HG02642 (cell line): ENCODE data around the gene DYNLT3.

Source experiments
- ATAC-seq: cut with Tn5 transposase; IDR thresholded peaks from one replicate; pipeline ENCODE4 v1.9.1; 2021; ENCODE audit warnings: mild to moderate bottlenecking; ENCODE audit not compliant: unreplicated experiment, poor library complexity

DYNLT3 gene

GRCh38 chrX:37846141-37846540, 1.2 kb downstream of the DYNLT3 start:
- no peak for ATAC-seq

GRCh38 chrX:37844622-37845021, 2.7 kb downstream of the DYNLT3 start:
- ATAC-seq = no peak

GRCh38 chrX:37840931-37841330, 6.4 kb downstream of the DYNLT3 start:
- ATAC-seq = no peak

GRCh38 chrX:37834937-37835336, 12.4 kb downstream of the DYNLT3 start:
- no peak for ATAC-seq

- no peak for ATAC-seq
Measured at GRCh38 chrX:37830371-37830770, 17.0 kb downstream of the DYNLT3 start.

- no peak for ATAC-seq
Measured at GRCh38 chrX:37829721-37830120, 17.6 kb downstream of the DYNLT3 start.

- ATAC-seq = no peak
Measured at GRCh38 chrX:37825215-37825842, 22.0 kb downstream of the DYNLT3 start.

- no peak for ATAC-seq
Measured at GRCh38 chrX:37824491-37825214, 22.7 kb downstream of the DYNLT3 start.

GRCh38 chrX:37820646-37821045, 26.7 kb downstream of the DYNLT3 start:
- no peak for ATAC-seq

- ATAC-seq = no peak
Measured at GRCh38 chrX:37818031-37818430, 29.3 kb downstream of the DYNLT3 start.

GRCh38 chrX:37817579-37817978, 29.8 kb downstream of the DYNLT3 start:
- peak; percentile 45 for ATAC-seq

GRCh38 chrX:37817176-37817575, 30.2 kb downstream of the DYNLT3 start:
- no peak for ATAC-seq

- ATAC-seq = no peak
Measured at GRCh38 chrX:37816766-37817165, 30.6 kb downstream of the DYNLT3 start.

GRCh38 chrX:37815366-37815765, 32.0 kb downstream of the DYNLT3 start:
- ATAC-seq = no peak

- ATAC-seq = no peak
Measured at GRCh38 chrX:37813570-37813969, 33.8 kb downstream of the DYNLT3 start.

GRCh38 chrX:37812110-37812509, 35.3 kb downstream of the DYNLT3 start:
- no peak for ATAC-seq

GRCh38 chrX:37809970-37810369, 37.4 kb downstream of the DYNLT3 start:
- peak; percentile 45 for ATAC-seq

GRCh38 chrX:37803057-37803456, 44.3 kb downstream of the DYNLT3 start:
- ATAC-seq = no peak

GRCh38 chrX:37802028-37802427, 45.3 kb downstream of the DYNLT3 start:
- no peak for ATAC-seq

GRCh38 chrX:37800717-37801116, 46.7 kb downstream of the DYNLT3 start:
- no peak for ATAC-seq

GRCh38 chrX:37799936-37800335, 47.4 kb downstream of the DYNLT3 start:
- ATAC-seq = no peak

GRCh38 chrX:37796805-37797204, 50.6 kb downstream of the DYNLT3 start:
- ATAC-seq = peak; percentile 89
